NCI-H1694 treated with DMSO at 0.1 percent for 48 hours (cell line): ENCODE data around the gene HOXB4.

ENCODE experiments used
- DNase-seq: peaks from one replicate; lab custom pipeline; 2025; lab: John Stamatoyannopoulos, UW

Gene HOXB4

DNA sequence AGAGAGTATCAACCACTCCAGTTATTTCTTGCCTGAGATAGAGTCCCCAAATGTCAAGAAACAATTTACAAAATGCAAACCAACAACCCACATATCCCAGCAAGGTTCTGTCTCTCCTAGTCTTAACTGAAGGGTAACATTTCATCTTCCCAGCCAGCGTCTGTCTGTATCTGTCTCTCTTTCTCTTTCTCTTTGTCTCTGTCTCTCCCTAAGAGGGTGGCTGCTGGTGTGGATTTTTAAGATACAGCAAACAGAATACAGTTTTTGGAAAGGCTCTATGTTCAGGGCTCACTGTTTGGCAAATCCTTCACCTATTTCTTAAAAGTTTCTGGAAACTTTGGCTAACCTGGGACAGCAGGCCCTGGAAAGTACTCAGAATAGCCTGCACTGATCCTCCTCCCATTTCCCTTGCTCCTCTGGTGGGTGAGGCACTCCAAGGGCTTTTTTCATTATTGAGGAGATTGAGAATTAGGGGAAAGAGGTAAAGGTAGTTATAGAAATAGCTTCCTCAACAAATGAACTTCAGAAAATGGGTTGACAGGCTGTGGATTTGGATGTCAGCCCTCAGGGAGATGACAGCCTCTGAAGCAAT lies 6.2 kb downstream of the HOXB4 start:
- DNase-seq = no peak

DNA sequence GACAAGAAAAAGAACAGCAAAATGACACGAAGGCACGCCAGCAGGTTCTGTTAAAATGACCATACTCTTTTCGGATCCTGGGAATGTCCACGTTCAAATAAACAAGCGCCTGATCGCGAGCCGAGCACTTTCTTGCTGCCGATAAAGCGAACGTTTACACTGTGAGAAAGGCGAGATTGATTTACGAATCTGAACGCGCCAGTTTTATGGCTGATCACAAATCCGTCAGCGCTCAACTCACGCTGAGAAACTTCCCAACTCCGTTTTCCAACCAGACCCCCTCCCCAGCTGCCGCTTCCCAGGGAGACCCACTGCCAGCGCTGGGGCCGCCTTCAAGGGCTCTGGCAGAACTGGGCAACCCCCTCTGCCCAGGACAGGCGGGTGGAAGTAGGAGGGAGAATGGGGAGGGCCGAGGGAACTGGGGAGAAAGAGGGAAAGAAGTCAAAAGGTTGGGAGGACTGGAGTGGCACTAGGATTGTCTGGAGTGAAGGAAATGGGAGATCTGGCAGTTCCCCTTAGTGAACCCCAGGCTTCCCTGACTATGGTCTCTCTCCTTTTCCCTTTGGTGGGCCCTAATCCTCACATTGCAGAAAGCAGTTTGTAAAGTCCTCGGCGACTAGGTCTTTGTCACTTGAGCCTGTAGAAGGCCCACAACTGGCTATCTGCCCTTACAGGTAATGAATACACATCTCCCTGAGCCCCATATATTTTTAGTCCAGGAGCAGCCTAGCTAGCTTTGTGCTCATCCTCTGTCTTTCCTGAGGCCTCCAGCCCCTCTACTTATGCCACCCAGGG lies 6.9 kb downstream of the HOXB4 start:
- no peak for DNase-seq

DNA sequence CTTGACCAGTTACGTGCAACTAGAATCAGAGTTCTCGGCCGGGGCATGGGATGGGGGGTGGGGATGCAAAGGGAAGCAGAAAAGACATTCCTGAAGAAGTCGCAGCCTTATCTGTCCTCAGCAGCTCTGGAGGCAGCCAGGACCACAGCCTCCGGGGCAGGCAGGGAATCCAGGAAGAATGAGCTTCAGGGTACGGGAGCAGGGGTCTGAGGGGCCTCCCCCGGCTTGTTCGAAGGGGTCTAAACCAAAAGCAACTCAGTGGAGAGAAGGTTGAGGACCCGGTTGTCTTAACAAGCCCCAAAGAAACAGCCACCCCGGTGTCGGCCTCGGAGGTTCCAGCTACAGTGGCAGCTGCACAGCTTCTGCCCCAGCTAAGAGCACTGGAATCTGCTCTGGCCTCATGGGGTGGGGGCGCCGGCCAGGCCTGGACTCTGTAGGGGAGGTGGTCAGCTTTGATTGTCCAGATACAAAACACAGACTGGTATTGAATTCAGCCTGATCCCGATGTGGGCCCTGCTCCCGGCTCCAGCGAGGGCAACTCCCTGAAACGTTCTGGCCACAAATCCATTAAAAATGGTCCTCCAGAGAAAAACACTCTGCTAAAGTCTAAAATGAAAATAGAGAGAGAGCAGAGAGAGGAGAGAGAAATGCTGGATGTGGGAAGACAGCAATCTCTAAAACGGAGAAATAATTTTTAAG lies 7.7 kb downstream of the HOXB4 start:
- DNase-seq = no peak

DNA sequence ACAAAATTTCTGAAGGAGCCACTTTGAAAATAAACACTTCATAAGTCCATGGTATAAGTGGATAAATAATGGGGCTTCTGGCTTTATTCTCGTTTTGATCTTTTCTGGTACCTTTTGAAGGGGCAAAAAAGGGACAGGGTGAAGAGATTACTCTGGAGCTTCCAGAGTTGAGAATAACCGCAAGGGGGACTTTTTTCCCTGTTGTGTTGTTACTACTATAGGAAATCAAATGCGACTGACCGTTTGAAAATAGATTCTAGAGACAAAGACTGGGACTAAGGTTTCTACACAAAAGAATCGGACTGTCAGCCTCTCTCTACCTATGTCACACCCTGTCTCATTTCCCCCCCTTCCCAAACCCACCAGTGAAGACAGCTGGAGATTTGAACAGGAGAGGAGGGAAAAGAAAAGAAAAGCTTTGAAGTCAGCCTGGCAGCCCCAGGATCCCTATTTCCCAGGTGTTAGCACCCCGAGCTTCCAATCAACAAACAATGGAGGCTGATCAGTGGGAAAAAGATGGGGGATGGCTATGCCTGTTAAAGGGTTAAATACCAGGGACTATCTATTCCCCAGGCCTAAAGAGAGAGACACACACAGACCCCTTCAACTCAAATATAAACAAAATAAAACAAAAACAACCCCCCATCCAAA lies 8.4 kb downstream of the HOXB4 start:
- DNase-seq = no peak

DNA sequence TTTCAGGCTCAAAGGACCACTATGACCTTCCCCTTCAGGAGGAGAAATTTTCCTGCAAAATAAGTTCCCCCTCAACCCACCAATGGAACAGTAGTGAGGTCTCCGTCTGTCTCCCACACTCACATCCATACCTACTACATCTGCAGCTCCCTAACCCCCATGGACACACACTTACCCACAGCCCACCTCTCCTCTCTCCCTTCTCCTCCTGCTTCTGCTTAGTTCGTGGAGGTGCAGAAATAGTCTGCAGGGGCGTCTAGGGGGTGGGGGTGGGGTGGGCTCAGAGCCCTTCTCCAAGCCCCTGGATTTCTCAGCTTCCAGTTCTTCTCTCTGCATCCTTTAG lies 8.9 kb downstream of the HOXB4 start:
- no peak for DNase-seq

DNA sequence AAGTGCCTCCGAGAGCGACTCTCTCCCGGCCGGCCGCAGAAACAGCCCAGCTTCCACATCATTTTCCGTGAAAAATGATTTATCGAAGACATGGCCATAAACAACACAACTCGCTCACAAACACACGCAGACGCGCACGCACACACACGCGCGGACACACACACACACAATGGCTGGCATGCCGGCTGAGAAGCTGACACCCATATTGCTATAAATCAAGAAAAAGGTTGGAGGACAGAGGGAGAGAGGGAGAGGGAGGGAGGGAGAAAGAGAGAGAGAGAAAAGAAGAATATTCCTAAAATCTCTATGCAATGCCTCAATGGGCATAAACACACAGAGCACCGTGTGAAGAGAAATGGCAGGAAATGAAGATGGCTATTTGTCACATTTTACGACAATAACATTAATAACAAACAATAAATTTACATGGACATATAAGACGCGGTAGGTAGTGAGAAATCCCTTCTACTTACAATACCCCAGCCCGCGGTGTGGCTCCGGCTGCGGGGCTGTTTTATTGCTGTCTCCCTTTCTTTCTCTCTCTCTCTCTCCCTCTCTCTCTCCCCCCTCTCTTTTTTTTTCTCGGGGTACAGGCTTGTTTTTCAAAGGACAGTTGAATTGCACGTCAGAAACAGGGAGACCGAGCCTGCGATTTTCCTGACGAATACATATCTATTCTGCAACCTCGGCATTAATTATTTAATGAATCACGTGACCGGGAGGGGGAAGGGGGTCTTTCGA lies 9.5 kb downstream of the HOXB4 start:
- DNase-seq = no peak

DNA sequence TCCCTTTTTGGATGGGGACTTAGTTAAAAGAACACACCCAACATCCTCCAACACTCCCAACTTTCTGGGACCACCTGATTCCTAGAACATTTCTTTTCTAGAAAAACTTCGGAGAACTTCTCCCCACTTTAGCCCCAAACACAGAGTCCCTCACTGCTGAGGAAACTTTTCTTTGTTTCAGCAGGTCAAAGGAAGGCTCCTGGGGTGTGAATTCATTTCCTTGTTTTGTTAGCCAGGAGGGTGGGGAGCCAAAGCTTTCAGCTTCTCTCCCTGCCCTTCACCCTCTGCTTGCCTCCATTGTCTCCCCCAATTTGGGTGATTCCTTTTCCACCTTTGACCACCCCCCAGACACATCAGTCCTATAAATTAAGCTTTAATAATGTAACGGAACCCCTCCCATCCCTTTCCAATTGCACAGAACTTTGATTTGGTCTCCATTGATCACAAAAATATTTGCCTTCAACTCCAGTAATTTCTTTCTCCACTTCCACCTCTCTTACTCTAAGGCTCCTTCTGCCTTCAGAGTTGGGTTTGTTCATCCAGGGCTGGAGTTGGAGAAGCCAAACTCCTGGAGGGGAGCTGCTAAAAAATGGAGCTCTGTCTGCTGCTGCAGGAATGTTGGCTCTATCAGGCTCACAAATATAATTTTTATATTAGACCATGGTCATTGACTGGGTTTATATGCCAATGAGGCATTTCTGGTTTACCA lies 10.3 kb downstream of the HOXB4 start:
- DNase-seq = no peak

DNA sequence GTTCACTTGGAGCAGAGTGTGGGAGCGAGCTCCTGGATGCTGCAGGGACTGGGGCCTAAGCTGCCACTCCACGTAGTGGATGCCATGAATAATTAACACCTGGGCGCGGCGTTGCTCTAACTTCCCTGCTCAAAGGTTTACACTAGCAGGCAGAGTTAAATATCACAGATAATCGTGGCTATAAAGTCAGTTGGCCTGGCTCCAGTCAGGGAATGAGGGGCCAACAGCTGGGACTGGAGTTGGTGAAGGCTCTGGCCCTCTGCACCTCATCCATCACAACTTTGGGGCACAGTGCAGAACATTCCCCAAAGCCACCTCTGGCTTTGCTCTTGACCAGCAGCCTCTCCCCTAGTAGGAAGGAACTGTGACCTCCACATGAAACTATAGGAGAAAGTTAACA lies 10.9 kb downstream of the HOXB4 start:
- no peak for DNase-seq

DNA sequence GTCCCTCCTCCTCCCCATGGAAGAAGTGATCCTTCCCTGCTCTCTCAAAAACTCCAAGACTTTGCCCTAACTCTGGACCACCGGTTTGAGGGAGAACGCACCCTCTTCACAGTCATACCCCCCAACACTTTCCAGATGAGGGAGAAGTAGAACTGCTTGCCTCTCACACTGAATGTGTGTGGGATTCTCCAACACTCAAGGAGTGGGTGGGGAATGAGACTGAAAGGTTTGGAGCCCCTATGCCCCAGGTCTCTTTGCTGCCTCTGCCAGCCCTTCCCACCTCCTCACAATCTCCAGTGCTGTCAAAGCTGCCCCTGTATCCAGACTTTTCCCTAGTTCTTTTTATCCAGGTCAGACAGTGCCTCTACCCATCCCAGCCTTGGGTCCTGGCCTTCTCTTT lies 11.4 kb downstream of the HOXB4 start:
- no peak for DNase-seq

DNA sequence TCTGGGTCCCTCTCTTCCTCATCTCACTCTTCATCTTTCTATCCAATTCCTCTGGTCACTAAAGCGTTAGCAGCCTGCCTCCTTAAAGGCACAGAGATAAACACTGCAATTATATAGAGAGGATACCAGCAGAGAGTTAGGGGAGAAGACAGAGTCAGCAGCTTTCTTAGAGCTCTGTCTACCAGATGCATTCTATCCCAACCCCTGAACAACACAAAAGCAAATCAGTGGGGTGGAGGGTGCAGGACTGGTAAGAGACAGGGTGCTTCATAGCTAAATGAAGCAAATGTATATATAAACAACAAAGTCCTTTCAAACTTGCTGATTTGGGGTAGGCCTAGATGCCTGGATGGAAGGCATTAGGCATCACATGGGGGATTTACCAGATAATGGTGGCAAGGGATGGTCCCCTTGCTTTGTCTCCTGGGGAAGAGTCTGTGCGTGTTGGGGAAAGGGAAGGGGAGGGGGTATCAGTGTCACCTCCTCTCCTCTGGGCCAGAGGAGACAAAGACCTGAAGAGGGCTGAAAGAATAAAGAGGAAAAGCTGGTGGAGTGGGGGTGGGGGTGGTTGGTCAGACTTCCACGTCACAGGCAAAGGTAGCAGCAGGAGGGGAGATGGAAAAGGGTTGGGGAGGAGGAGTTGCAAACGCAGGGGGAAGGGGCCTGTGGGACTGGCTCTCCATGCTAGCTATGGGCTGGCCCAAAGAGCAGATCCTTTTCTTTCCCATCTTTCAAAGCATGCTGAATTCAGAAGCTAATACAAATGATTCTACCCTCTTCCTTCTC lies 12.0 kb downstream of the HOXB4 start:
- DNase-seq = no peak

DNA sequence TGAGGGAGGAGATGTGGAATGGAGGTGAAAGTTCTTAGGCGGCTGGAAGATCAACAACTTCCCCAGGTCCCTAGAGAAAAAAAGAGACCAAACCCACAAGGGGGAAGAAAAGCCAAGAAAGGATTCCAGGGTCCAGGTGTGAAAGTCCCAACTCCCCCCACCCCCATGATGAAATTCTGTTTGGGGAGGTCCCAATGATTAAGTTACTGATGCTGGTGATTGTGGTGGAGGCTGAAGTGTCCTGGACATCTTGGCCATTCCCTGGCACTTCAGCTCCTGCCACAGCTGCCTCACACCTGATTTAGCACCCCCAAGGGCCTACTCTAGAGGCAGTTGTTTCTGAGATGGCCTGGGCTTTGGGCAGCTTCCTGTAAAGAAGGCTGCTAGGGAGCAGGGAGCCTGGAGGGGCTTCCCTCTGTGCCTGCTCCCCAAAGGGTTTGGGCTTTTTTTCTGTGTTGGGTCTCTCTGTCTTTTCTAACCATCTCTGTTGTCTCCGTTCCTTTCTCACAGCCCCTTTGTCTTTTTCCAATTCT lies 13.1 kb downstream of the HOXB4 start:
- no peak for DNase-seq

DNA sequence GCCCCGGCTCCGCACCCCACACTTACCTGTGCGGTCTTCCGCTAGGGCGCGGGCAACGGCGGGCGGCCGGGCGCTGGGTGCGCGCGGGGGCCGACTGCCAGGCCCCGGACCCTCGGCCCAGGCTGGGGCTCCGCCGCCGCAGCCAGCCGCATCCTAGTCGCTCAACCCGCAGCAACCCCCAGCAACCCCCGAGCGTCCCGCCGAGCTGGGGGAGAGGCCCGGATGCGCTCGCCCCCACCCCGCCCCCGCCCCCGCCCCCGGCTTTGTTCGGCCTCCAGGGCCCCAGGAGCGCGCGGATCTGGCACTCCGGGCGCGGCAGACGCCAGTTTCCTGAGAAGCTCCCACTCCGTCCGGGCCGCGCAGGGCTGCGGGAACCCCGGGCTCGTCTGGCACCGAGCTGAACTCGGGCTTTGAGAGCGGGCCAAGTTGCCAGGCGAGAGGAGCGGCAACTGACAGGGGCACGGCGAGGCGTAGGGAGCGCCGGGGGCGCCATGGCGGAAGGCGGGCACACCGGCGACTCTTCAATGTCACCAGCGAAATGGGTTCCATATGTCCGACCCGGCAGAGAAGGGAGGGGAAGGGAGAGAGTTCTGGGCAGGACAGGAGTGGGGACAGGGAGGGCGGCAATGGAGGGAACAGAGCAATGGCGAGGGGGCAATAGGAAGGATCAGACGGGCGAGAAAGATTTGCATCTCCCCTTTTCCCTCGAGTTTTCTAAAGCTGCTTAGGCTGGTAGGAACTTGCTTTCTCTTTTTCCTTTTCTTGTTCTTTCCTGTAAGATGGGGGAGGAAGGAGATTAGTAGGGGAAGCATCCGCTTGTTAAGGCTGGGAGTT lies 13.7 kb downstream of the HOXB4 start:
- DNase-seq = no peak

DNA sequence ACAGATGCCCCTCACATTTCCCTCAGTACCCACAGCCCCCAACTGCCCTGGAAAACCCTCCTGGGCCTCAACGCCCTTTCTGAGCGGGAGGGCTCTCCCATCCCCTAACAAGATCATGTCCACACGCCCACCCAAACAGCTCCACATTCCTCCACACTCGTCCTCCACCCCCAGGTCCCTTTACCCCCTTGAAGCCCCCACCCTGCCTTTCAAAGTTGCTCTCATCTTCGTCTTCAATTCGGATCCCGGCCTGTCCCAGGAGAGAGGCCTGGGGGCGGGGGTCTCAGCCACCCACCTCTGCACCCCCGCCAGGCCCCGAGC lies 14.3 kb downstream of the HOXB4 start:
- DNase-seq = no peak

DNA sequence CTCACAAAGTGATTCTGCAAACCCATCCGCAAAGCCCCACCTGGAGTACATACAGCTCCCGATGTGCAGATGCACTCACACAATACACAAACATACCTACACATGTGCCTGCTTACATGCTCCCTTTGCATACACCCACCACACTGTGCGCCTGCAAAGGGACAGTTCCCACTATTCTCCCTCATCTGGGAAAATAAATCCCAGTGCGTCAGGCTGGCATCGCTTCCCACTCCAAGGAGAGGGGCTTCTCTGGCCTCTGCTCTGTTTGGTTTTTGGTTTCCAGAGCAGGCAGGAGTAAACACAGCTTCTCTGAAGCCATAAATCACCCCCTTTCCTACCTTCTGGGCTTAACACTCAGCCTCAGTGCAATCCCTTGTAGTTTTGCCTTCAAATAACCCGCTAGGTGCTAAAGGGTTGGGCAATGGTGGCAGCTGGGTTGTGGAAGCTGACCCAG lies 14.7 kb downstream of the HOXB4 start:
- DNase-seq = no peak

DNA sequence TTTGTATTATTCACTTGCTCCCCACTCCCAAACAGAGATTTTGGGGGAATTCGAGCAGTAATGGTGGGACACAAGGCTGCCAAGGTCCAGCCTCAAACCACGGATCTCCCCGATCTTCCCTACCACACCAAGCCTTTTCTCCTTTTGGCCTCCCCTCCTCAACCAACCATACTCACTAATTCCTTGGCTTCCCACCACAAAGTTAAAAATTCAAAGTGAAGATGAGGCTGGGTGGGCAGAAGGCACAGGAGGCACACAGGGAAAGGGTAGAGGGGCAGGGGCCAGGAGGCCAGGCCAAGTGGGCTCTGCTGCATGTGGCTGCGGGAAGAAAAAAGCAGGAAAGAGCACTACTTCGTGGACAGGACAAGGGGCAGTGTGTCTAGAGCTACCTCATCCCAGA lies 15.2 kb downstream of the HOXB4 start:
- no peak for DNase-seq

DNA sequence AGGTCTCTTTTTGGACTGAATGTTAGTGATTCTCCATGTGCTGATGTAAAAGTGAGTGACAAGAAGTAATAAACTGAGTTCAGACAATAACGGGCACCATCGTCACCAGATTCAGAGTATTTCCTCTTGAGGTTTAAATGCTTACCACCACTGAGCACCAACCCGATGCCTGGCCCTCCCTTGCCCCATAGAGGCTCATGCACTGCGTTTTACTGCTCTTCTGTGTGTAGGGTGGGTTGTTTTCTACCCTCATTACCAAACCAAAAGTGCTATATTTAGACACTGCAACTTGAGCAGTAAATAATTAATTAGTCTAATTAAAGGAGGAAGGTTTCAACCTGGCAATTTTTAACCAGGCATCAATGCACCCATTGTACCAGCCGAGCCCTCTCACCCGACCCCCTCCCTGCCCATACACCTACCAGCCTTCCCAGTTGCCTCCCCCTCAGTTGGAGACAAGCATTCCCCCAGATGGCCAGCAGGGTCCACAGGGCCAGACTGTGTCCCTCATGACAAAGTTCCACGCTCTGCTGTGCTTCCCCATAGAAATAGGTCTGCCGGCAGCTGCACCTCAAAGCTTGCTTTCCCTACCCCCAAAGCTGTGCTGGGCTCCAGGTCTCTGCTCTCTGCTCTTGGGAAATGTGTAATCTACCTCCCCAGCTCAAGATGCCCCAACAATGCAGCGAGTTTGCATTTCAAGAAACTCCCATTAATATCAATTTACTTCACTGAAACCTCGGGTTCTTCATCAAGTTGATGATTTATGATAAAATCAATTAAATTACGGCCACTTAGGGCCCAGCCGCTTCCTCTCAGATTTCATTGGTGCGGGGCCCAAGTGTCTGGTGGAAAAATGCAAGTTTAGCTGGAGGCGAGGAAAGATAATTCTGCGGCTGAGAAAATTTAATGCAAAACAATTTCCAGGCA lies 16.0 kb downstream of the HOXB4 start:
- DNase-seq = no peak

DNA sequence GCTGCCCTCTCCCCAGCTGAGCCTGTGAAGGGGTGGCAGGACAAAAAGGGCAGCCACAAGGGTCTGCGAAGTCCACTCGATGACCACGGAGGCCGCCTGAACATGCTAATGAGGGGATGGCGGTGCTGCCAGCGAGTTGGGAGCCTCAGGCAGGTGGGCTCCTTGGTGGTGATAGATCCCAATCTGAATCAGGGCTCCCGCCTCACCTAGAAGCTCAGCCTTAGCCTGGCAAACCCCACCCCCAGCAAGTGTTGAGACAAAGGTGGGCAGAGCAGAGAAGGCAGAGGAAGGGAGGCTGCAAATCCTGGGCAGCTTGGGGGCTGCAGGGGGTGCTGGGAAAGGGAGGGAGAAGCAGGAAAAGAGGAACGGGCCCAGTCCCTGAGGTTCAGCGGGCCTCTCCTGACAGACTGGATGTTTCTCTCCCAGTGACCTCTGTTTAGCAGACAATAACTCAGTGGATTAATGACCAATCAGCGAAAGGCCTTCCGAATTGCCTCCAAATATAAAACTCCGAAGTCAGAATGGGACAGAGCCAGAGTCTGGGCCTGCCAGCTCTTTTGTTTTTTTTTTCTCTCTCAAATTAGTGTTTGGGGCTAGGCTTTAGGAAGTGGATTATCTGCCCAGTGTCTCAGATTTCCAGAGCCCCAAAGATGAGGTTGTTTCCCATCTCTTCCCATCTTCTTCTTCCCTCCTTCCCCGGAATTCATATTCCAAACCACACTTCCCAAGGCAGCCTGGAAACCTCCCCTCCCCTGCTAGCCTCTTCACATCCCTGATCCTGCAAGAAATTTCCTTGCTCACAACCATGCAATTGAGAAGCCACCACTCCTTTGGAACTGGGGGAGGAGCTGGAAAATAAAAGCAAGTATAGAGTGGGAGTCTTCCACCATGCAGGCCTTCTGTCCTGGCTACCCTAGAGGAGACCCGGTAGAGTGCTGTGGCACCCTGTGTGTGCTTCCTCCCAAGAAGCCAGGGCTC lies 18.0 kb downstream of the HOXB4 start:
- no peak for DNase-seq
